Activated CD8-positive, alpha-beta memory T cell treated with anti-CD3 and anti-CD28 coated beads, Interleukin-2, amount 50 U/mL, for 48 hours (primary cell): ENCODE data around the gene PLEKHA6.

ENCODE experiments used
- DNase-seq: peaks from one replicate; pipeline ENCODE4 v3.0.0-alpha.2; 2020

The PLEKHA6 gene

DNA sequence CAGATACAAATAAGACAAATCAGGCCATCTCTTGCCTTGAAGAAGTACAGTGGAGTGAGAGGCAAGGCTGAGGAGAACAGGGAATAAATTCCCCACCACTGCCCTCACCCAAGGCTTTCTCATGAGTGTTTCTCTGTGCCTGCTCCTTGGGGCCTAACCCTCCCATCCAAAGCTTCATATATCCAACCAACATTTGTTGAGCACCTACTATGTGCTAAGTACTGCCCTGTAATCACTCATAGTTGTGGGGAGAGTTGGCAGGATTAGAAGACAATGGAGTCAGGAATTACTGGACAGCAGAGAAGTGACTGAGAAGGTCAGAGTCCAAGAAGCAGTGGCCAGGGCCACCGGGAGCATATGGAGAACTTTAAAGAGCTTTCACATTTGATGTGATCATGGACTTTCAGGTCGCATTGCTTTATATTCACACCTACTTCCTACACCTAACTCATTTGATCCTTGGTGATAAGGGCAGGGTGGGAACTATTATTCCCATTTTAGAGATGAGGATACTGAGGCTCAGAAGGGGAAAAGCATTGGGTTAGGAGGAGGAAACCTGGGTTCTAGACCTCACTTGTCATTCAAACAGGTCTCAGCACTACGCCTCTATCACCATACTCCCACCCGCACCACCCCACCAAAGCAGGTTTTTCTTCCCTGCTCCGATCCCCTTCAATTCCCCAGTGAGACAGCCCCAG lies 6.4 kb downstream of the PLEKHA6 start:
- DNase-seq, result no peak

DNA sequence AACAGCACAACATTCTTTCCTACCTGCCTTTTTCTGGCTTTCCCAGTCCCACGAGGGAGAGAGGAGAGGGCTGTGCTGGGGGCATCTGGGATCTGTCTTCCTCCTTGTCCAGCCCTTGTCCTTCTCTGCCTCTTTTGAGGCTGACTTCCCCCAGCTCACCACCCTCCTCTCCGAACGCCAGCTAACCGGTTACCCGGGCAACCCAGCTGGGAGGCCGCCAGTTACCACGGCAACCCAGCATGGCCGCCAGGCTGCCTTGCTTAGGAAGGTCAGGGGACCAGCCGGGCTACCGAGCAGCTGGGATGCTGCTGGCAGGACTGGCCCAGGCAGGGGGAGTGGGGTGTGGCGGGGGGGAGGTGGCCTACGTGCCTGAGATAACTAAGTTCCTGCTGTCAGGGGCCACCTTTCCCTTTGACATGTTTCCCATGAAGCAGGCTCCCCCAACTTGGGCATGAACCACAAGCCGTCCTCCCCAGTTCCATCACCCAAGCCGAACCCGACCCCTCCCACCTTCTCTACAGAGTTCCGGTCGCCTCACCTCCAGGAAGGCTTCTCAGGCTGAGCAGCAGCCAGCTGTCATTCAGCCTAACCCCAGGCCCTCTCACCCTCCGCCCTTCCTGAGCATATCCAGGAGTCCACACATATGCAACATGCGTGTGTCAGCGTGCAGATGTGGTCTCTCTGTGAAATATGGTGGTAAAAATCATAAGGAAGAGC lies 8.7 kb downstream of the PLEKHA6 start:
- no peak for DNase-seq

DNA sequence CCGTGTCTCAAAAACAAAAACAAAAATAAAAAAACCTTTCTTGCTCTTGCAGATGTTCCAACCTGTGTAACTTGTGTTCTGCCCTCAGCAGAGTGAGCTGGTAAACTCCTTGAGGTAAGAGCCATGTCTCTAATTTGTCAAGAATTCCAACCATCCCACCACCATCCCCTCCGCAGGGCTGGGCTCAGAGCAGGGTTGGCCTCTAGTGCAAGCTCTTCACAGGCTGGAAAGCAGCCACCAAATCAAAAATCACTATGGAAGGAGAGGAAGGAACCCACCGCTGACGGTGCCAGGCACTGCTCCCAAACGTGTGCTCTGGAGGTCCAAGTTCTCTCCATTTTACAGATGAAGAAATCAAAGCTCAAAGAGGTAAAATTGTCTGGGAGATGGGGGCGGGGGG lies 9.4 kb downstream of the PLEKHA6 start:
- DNase-seq, result no peak

DNA sequence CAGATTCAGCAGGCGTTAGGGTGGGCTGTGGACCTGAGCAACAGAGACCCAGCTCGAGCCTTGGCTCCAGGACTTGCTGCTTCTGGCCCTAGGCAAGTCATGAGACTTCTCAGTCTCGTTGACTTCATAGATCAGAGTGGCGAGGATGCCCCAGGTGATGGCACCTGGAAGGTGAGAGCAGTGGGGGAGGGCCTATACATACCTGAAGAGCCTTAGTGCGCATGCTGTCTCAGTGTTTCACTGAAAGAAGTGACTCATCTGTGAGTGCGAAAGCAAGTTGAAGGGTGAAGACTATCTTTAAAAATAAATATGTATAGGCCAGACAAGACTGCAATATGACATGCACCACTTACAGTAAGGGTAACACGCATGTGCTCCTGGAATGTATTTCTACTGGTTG lies 10.1 kb downstream of the PLEKHA6 start:
- no peak for DNase-seq

DNA sequence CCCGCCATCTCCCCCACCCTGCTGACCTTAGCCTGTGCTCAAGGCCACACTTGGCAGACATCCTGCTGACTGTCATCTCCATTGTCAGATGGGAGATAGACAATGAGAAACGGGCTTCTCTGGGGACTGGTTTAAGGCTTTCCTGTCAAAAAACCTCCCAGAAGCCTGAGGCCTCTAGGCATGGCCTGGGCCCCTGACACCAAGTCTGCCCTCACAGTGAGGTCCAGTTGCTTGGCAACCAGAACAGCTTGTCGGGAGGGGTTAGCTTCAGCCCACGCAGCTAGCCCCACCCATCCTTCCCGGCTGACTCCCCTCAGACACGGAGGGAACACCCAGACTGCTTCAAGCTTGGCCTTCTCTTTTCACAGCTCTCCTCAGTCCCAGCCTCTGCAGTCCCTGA lies 11.0 kb downstream of the PLEKHA6 start:
- no peak for DNase-seq

DNA sequence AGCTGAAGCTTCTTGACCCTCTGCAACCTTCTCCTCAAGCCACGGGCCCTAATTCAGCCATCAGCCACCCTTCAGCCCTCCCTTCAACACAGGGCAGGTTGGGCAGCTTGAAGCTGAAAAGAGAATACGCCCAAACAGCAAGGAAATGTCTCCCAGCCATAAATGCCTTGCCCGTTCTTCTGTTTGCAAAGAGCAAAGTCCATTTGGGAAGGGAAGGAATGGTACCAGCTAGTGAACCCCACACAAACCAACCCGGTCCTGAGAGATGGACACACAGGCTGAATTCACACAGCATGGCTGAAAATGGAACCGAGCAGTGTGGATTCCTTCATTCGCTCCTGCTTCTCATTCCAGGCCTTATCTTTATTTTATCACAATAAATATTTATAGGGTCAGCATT lies 11.5 kb downstream of the PLEKHA6 start:
- DNase-seq, result no peak

DNA sequence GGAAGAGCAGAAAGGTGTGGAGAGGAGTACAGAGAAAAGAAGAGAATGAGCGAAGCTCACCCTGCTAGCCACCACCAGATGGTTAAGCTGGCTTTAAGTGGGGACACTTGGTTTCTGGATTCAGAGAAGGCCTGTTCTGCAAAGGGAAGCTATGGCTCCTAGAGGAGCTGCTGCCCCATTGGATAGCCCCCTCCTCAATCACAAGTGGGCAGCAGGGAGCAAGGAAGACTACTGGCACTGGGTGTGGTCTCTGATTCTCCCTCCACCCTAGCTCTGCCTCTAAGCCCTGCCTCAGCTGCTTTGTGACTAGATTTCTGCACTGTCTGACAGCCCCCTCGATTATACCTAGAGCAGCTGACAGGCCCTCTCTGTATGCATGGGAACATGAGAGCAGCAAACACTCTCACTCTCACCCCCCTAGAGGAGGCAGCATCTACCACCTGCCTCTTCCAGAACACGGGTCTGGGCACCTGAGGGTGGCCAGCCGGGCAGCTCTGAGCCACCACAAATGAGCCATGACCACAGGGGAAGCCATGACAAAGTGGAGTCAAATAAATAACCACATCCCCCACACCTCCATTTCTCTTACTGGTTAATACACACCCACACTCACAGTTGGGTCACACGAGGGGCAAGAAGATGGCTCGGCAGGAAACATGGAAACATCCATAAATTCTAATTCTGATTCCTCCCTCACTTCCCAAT lies 13.6 kb downstream of the PLEKHA6 start:
- DNase-seq, result no peak

DNA sequence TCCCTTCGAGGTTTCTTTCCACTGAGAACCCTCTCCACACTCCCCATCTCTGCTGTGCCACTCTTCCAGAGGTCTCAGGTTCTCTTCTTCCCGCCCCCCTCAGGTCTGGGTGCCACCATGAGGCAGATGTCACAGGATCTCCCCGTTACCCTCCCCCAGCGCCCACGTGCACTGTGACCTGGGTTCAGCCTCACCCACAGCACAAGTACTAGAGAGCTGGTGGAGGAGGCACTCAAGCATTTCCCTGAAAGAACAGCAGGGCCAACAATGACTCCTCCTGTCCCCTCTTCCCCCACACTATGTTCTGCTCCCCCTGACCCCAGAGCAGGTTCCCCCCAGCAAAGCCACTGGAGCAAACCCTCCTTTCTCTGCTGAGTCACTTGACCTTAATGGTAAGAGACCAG lies 14.3 kb downstream of the PLEKHA6 start:
- DNase-seq, result no peak

DNA sequence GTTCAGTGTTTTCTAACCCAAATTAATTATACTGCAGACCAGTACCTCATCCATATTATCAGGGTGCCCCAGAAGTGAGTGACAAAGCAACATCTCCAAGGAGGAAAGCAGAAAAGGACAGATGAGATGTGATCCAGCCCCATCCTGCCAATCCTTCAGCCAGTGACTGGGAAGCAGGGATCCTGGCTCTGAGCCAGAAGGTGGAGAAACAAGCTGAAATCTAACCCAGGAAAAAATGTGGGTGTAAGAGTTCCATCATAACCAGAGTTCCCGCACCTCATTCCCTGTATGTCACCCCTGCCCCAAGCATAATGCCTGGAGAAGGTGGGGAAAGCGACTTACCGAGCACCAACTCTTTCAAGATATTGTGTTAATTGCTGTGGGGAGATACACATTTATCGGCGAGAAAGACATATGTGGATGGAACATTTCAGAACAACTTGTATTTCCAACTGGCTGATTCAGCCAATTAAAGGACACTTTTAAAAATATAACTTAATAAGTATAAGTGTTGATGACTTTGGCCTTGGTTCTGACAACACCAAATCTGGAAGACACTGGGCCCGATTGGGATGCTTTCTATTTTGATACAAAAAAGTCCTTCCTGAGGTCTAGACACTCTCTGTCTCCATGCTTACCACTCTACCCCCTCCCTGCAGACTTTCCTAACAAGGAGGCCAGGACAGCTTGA lies 14.9 kb downstream of the PLEKHA6 start:
- no peak for DNase-seq

DNA sequence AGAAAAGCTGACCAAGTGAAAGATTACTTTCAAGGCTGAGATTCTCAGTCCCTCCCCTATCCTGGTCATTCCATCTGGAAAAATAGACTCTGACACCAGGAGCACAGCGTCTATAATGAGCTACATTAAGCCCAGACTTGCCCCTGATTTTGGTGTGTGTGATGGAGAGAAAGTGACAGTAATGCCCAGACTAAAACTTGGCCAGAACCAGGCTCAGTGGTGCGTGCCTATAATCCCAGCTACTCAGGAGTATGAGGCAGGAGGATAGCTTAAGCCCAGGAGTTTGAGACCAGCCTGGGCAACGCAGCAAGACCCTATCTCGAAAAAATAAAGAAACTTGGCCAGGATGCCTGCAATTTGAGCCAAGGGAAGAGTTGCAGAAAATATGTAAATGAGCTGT lies 15.9 kb downstream of the PLEKHA6 start:
- no peak for DNase-seq

DNA sequence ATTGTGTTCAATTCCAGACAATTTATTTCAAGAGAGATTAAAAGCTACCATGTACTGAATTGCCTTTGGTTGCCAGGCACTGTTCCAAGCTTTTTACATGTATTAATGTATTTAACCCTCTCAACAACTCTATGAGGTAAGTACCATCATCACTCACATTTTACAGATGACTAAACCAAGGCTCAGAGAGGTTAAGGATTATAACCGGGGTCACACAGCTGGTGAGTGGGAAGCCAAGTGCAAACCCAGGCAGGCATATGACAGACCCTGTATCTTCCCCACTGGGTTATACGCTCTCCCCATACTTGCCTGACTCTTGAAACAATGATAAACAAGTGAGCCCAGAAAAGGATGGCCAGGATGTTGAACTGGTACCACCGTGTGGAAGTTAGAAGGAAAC lies 16.5 kb downstream of the PLEKHA6 start:
- no peak for DNase-seq

DNA sequence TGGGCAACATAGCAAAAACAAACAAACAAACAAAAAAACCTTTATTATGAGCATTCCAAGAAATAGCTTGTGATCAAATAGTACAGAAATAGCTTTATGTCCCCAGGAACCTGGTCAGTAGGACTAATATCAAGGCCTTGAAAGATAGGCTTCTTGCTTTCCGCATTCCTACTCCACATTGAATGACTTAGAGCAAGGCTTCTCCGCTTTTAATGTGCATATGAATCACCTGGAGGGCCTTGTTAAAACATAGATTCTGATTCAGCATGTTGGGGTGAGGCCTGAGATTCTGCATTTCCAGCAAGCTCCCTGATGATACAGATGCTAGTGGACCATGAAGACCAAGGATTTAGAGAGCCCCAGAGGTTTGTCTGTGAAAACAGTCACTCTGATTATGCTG lies 17.4 kb downstream of the PLEKHA6 start:
- DNase-seq, result no peak

DNA sequence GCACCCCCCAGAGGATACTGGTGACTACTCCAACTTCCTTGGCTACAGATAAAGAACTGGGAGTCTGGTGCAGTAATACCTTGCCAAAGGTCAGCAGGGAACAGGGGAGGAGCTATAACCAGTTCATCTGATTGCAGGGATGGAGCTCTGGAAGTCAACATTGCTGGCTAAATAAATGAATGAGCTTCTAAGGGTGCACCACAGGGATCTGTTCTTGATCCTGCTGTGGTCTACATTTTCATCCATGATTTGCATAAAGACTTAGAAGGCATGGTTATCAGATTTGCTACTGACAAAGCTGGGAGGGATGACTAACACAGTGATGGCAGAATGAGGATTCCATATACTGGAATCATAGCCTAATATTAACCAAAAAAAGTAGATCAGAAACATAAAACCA lies 18.3 kb downstream of the PLEKHA6 start:
- DNase-seq, result no peak

DNA sequence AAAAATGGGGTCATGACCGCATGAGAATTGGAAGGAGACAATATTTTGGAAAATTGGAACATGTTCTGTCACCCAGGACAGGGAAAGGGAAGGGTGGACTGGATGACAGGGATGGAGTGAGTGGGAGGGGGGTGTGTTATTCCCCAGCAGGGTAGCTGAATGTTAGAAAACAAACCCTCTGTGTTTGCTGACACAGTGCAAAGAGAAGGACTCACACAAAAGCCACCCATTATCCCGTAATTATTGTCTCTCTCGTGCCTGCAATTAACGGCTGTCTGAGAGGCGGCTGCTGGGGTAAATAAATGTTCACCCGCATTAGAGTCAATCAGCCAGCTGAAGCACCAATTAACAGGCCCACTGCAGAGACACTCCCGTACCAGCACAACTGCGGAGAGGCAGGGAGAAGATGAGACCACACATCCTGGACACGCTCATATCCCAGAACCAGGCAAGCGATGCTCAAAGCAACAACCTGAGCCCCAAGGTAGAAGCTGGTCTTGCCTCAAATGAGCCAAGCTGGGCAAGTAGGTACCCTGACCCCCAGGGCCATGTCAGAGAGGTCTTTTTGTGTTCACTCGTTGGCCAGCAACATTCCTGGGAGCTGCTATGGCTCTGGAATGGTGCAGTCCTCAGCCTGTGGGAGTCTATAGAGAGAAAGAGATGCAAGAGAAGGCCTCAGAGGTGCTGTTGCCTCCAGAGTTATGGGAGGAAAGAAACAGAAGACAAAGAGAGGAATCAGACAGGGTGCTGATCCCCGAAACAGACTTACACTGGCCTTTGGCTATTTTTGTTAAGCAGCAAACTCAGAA lies 19.4 kb downstream of the PLEKHA6 start:
- no peak for DNase-seq

DNA sequence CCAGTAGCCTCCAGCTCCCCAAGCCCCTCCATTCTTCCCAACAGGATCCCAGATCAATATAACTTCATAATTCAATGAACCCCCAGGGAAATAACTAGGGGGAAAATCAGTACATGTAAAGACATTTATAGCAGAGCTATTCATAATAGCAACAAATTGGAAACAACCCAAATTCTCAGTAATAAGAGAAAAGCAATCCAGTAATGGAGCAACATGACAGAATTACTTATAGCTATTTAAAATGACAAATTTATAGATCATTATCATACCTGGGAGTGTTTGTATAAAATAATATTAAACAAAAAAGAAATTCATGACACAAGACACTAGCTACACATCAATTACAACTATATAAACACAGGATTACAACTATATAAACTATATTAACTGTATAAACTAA lies 20.2 kb downstream of the PLEKHA6 start:
- no peak for DNase-seq

DNA sequence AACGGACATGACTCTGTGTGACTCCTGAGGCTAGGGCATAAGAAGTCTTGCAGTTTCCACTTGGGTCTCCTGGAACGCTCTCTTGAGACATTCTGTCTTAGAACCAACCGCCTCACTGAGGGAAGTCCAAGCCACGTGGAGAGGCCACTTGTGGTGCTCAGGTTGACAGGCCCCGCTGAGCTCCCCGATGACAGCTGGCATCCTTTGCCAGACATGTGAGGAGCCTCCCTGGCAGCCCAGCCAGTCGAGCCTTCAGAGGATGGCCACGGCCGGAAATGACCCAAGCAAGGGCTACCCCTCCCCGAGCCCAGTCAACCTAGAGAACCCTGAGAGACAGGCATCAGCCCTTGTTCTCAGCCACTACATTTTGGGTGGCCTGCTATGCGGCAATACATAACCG lies 20.7 kb downstream of the PLEKHA6 start:
- DNase-seq, result no peak

DNA sequence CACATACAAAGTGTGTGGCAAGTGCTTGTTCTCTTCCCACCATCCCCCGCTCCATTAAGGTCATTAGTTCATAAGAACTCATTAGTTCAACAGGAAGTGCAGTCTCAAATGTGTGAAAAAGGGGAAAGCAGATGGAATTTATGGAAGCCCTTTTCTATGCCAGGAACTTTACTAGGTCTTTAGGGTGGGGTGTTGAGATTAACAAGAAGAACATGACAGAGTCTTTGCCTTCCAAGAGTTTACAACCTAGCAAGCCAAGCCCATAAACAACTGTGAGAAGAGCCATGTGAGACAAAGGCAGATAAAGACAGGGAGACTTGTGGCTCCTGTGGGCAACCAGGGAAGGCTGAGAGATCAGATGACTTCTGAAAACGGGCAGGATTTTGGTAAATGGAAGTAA lies 21.4 kb downstream of the PLEKHA6 start:
- no peak for DNase-seq

DNA sequence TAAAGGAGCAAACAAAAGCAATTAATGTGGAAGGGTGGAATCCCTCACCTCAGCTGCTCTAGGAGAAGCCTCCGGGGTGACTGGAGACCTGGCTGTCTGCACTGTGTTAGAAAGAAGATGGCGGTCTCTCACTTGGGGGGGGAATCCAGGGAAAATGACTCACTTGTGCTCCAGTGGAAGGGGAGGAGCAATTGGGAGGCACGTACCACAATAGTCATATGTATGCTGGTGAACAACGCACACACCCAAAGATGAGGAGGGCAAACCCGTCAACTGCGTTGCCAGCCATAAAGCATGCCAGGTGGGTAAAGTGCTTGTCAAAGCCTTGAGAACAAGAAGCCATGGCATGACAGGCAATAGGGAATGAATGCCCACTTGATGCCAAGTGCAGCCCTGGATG lies 22.1 kb downstream of the PLEKHA6 start:
- no peak for DNase-seq

DNA sequence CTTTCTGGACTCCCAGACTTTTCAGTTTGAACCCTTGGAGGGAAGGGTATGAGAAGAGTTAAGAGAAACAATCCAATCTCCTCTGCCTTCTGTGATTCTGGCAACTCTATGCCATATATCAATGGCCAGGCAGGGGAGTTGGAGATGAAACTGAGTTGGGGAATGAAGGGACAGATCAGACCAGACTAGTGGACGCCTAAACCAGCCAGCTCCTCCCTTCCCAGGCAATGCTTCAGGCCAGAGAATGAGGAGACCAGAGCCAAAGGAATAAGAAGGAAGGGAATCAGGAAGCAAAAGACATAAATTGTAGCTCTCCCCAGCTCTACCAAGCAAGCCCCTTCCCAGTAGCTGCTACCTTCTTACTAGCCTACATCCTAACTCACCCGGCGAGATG lies 22.7 kb downstream of the PLEKHA6 start:
- DNase-seq, result no peak

DNA sequence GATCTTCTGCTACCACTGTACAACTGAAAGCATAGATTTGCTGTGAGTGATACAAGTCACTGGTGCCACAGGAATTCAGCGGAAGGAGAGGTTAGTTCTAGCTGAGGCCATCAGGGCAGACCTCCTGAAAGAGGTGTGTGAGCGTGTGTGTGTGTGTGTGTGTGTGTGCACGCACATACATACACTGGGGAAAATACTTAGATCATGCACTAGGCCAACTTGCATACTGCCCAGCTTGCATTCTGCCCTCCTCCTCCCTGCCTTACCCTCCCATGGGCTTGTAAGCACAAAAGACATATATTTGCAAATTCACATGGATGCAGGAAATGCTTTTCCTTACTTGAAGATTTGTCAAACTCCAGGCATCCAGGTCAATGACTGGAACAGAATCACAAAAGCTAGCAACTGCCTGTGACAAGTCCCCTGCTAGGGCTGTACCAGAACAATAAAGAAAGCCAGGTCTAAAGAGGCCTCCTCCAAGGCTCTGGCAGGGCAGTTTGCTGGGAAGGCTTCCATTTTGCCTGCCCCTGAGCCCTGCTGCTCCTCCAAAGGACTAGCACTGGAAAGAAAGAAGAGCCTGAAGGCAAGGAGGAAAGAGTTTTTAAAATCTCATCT lies 23.2 kb downstream of the PLEKHA6 start:
- DNase-seq, result no peak

DNA sequence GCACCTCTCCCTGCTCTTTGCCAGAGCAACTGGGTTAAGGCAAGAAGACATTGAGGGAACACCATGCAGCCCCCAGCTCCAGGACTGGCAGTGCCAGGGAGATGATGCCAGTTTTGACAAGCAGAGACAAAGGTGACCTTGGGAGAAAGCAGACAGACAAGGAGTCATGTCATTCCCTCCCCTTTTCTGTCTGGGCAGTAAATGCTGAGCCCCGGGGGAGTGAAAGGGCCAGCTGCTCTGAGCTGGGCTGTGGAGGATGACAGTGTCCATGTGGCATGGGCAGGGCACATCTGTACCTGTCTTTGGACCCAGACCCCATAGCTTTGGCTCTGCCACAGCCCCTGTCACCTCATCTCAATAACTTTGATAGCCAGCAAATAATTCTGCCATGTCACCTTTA lies 24.2 kb downstream of the PLEKHA6 start:
- no peak for DNase-seq

DNA sequence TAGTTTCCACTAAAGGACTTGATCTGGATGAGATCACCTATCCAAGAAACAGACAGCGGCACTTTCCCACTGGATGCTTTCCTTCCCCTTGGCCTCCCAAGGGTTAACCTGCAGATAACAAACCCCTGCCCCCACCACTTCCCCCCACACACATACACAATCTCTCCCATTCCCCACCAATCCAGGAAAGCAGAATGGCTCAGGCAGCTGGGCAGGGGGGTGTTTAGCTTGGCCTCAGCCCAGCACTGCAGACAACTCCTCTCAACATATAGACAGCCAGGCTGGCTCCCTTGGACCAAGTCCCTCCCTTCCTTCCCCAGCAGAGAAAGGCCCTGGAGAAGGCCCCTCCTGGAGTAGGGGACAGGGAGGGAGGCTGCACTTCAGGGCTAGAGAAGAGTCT lies 24.6 kb downstream of the PLEKHA6 start:
- no peak for DNase-seq
